DMS153 treated with DMSO at 0.1 percent for 48 hours (cell line): ENCODE data around the gene ANXA6.
"Not testable (repeated sequence)": the region's sequence is repeated elsewhere in the genome, so short reads cannot be mapped to it uniquely, and the experiment has no call there.

Source experiments
- DNase-seq: peaks from one replicate; lab custom pipeline; 2025; ENCODE audit not compliant: unreplicated experiment; lab: John Stamatoyannopoulos, UW

ANXA6 gene

DNA sequence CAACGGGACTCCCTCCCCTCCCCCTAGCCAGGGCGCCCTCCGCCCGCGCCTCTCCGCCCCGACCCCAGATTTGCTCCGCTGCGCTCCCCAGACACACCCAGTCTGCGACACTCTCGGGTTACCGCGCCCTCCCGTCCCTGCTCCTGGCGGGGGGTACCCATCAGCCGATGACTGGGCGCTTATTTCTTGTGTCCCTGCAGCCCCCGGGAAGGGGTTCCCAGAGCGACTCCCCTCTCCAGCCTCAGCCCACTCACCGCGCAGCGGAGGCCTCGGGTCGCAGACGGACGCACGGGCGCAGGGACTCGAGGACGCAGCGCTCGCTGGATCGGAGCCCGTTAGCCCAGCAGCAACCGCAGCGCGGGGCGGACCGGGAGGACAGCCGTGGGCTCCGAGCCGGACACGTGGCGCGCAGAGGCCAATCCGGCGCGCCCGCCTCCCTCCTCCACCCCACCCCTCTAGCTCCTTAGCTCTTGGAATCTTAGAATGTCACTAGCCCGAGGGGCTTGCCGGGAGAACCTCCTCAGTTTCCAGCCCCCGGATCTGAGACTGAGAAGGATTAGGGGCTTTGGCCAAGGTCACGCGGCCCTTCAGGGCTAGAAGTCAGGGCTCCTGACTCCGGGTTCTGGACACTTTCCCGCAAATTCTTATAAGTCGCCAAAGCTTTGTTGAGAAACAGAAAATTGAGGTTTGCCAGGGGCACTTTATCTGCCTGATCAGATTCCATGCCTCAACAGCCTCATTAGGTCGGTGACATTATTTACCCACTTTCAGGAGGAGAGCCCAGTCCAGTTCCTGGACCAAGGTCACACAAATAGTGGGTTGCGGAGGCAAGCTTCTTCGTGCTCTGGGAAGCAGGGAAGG lies at the start of gene ANXA6:
Gene ANXA6, minus strand, starts transcription at position 354 of the 861 bp plus-strand sequence. CDS start 9,878 bp downstream, outside the sequence.
- no peak for DNase-seq

DNA sequence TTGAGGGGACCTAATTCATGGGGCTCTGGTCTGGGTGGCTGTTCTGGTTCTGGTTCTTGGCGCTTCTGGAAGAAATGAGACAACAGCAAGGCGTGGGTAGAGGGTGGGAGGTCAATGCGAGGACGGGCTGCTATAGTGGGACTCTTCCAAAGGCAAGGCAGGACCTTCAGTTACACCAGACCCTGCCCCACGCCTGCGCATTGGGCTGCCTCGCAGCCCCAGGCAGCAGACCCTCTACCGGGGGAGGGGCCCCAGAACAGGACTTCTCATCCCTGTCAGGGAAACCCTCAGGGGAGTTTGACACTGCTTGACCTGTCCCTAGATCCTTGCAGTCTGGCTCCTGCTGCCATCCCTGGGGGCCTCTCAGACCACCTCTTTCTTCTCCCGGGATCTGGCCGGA lies 47.8 kb upstream of the ANXA6 start:
- no peak for DNase-seq

DNA sequence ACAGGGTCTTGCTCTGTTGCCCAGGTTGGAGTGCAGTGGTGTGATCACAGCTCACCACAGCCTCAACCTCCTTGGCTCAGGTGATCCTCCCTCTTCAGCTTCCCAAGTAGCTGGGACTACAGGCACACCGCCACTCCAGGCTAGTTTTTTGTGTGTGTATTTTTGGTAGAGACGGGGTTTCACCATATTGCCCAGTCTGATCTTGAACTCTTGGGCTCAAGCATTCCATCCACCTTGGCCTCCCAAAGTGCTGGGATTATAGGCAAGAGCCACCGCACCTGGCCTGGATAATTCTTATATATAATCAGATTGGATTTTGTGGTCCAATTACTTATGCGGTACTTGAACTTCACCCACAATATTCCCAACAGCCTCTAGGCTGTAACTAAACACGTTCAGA lies 46.5 kb upstream of the ANXA6 start:
- DNase-seq, result no peak

DNA sequence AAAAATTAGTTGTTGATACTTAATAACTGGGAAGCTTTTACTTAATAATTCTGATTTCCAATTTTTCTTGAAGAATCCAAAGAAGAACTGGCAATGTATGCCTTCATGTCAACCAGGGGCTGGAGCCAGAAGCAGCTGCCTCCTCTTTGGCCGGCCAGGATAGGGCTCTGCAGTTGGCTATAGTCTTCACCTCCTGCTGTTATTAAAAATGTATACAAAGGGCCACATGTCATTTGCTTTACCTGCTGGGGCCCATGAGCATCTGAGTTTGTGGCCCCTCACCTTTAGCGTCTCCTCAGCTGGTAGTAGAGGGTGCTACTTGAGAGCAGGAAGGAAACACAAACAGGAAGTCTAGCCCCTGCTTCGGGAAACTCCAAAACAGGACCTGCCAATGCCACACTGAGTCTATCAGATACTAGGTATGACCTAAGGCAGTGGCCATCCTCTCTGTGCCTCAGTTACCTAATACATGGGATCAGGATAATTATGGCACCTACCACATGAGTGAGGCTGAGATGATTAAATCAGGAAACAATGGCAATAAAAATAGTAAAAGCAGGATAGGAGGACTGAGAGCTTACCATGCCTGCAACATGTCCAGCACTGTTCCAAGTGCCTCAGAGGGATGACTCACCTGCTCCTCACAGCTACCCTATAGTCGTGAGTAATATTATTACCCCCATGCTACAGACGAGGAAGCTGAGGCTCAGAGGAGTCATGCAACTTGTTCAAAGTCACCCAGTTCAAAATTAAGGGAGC lies 45.0 kb upstream of the ANXA6 start:
- no peak for DNase-seq

DNA sequence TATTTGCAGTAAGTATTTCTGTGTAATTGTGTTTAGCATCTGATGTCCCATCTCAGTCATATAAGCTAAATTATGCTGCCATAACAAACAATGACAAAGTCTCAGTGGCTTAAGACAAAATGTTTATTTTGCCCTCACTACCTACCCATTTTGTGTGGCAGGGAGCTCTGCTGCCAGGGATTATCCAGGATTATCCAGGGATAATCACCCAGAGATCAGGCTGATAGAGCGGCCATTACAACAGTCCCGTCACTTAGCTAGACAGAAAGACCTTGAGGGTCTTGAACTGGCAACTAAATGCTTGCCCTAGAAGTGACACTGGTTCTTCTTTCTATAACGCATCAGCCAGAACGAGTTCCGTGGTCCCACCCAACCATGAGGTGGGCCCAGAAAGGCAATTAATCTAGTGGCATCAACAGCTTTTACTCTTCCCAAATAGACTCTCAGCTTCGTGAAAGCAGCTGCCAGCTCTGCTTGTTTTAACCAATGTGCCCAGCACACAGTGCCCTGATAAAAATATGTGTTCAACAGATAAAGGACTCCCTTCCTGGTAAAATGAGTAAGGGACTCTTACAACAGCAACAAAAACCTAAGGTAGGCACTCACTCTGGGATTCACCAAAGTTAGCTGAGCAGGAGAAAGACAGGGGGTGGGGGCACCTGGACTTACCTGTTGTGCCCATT lies 43.5 kb upstream of the ANXA6 start:
- DNase-seq, result no peak

DNA sequence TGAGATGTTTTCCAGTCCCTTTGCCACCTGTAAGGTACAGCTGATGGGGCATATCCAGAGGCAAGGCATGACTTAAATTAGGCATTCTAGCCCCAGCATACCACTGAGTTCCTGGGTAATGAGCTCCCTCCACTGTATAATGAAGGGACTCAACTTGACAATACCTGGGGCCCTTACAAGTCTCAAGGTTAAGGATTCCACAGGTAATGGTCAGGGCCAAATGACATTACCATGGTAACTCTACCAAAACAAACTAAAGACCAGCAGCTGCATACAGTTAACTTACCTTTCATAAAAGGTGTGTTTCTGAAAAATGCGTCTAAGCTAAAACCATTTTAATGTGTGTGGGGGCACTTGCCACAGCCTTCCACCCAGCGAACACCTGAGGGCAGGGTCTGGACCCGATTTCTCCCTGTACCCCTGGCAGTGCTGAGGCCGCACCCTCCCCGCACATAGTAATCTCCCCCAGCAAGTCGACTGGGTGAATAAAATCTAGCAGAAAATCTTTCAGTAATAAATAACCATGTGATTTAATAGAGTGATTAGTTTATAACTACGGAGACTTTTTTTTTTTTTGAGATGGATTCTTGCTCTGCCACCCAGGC lies 42.1 kb upstream of the ANXA6 start:
- no peak for DNase-seq

DNA sequence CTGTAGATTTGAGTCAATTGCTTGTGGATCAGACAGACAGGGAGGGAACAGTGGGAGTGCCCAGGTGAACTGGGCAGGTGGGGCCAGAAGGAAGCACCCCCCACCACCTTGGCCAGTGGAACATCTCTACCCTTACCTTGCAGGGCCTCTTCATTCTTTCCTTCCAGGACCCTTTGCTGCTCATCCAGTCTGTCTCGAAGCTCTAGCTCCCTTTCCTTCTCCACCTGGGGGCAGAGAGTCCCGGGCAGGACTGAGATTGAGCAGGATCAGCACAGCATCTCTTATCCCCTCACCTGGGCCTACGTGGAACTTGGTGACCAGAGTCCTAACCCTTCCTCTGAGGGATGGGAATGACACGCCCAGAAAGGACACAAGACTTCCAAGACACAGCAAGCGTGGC lies 41.3 kb upstream of the ANXA6 start:
- no peak for DNase-seq

DNA sequence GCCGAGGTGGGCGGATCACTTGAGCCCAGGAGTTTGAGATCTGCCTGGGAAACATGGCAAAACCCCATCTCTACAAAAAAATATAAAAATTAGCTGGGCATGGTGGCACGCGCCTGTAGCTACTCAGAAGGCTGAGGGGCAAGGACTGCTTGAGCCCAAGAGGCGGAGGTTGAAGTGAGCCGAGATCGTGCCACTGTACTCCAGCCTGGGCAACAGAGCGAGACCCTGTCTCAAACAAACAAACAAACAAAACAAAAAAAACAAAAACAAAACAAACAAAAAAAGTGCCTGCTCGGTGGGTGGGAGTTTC lies 39.7 kb upstream of the ANXA6 start:
- DNase-seq, result not testable (repeated sequence)

DNA sequence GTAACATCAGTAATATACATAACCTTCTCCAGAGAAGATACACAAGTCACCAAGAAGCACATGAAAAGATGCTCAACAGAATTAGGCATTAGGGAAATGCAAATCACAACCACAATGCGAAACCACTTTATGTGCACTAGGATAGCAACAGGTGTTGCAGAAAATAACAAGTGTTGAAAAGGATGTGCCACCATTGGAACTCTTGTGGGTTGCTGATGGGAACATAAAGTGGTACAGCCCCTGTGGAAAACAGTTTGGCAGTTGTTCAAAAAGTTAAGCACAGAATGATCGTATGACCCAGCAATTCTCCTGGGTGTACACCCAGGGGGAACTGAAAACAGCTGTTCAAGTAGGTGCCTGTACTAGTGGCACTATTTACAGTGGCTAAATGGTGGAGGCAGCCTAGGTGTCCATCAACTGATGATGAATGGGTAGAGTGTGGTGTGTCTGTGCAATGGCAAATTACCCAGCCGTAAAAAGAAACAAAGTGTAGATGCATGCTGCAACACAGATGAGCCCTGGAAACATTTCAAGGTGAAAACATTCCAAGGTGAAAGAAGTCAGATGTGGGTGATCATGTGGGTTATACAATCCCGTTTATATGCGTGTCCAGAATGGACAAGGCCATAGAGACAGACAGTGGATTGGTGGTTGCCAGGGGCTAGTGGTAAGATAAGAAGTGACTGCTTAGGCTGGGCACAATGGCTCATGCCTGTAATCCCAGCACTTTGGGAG lies 39.1 kb upstream of the ANXA6 start:
- no peak for DNase-seq

DNA sequence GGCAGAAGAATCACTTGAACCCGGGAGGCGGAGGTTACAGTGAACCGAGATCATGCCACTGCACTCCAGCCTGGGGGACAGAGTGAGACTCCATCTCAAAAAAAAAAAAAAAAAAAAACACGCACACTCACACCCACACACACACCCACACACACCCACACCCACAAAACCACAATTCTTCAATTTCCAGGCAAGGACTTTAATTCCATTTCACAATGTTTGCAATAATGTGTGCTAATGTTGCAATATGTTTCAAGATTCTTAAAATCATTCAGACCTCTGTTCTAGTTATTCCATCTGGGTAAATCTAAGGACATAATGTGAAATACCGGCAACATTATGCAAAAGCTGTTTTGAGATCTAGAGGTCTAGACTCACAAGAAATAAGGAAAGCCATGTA lies 38.0 kb upstream of the ANXA6 start:
- DNase-seq, result no peak

DNA sequence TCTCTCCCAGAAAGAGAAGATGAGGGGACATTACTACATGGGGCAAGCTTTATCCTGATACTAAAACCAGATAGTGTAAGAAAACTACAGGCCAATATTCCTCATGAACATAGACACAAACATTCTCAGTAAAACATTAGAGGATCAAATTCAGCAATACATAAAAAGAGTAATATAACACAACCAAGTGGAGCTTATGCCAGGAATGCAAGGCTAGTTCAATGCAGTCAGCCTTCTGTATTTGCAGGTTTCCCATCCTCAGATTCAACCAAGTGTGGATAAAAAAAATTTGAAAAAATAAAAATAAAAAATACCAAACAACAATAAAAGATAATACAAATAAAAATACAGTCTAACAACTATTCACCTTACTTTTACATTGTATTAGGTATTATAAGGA lies 35.0 kb upstream of the ANXA6 start:
- DNase-seq, result no peak

DNA sequence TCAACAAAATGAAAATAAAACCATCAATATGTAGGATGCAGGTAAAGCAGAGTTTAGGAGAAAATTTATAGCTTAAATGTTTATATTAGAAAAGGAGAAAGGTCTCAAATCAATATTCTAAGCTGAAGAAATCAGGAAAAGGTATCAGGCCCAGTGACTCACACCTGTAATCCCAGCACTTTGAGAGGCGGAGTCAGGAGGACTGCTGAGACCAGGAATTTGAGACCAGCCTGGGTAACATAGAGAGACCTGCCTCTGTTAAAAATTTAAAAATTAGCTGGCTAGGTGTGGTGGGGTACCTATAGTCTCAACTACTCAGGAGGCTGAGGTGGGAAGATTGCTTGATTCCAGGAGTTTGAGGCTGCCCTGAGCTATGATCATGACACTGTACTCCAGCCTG lies 34.1 kb upstream of the ANXA6 start:
- no peak for DNase-seq

DNA sequence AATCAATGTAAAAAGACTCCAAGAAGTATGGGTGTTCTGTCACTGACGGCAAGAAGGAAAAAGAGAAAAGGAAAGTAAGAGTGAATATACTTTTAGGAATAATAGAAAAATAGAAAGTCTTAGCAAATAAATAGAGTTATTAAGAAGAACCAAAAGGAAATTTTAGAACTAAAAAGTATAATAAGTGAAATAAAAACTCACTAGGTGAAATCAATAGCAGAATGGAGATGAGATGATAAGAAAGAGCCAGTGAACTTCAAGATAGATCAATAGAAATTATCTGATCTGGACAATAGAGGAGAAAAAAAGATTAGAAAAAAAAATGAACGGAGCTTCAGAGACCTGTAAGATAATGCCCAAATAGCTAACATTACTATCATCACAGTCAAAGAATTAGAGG lies 31.6 kb upstream of the ANXA6 start:
- DNase-seq, result no peak

DNA sequence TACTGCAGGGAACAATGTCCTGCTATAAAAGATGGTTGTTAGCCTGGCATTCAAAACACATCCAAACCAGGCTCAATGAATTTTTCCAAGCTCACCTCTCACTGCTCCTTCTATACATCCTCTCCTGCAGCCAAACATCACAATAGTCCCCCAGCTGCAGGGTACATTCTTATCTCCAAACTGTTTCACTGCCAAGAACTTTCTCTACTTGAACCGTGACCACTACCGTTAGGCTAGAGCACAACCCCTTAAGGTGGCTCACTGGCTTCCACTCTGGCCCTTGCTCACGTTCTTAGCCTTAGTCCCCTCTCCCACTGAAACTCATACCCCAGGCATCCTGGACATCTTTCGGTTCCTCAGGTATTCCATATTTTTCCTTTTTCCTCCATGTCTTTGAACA lies 29.0 kb upstream of the ANXA6 start:
- no peak for DNase-seq

DNA sequence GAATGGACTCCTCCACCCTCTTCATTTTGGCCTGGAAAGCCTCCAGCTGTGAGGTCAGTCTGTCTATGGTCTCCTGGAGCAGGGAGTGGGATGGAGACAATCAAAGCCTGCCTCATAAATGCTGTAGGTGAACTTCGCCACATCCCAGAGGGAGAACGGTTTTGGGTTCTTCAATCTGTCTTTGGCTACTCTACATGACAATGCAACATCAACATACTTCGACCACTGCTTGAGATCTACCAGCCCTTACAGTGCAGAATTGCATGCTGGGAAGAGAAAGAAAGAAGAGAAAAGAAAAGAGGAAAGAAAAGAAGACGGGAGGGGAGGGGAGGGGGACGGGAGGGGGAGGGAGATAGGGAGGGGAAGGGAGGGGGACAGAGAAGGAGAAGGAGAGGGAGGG lies 28.5 kb upstream of the ANXA6 start:
- no peak for DNase-seq

DNA sequence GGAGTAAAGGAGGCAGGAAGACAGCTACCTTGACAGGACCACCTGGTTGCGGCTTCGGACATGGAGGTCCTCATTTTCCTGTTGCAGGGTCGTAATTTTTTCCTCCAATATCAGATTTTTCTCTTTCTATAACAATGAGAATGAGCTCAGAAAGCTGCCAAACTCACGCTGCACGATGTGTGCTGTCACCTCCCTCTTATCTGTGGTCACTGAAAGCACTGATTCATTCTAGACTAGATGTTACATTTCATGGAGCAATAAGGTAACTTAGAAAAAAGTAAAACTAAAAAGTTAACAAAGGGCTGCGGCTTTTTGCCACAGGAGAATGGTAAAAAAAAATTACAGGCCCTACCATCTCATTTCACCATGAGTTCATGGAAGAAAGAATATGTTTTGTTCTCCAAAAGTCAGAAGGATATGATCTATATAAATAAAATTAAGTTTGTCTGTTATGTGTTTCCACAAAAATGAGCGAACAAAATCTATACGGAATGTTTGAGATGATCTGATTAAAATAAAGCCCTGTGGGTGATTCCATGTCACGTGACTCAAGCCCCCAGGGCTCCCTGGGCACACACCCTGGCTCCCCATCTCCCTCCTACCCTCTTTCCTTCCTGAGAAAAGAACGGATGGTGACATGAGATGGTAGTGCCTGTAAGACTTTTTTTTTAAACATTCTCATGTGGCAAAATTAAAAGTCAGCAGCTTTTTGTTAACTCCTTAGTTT lies 26.9 kb upstream of the ANXA6 start:
- no peak for DNase-seq

DNA sequence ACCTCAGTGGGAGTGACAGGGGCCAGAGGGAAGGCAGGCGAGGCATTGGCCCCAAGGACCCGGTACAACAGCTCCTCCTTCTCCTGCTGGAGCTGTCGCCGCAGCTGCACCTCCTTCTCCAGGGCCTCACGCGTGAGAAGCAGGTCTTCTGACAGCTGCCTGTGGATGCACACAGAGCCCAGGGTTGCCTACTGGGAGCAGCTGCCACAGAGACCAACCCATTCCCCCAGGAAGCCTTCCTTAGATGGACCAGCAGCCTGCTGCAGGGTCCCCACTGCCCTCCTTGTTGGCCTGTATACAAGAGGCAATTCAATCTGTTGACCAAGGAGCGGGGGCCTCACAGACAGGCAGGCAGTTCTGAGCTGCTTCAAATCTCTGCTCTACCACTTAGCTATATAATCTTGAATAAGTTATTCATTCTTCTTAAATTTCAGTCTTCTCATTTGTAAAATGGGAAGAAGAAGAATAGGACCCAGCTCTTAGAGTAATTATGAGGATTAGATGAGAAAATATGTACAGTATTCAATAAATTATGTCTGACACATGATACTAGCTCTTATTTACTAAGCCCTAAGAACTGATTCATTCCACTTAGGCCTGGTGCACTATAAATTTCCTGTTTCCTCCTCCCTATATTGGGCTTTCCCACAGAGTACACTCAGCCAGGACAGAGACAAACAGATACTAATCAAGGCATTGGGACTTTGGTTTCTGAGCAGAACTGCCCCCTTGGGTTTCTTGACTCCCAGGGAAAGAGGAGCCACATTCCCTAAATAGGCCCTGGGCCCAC lies 26.1 kb upstream of the ANXA6 start:
- DNase-seq, result no peak

DNA sequence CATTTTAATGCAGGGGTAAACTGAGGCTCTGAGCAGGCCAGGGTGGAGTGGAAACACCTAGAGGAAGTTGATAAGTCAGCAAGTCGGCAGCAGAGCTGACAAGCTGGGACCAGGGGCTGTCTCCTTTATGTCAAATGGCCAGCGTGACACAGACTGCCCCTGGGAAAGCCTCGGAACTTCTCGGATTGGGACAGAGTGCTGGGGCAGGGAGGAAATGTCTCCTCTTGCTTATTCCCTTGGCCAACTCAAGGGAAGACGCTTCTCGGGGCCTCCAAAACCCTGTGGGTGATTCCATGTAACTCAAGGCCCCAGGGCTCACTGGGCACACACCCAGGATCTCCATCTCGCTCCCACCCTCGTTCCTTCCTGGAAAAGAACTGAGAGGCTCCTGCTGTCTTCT lies 25.4 kb upstream of the ANXA6 start:
- DNase-seq, result no peak

DNA sequence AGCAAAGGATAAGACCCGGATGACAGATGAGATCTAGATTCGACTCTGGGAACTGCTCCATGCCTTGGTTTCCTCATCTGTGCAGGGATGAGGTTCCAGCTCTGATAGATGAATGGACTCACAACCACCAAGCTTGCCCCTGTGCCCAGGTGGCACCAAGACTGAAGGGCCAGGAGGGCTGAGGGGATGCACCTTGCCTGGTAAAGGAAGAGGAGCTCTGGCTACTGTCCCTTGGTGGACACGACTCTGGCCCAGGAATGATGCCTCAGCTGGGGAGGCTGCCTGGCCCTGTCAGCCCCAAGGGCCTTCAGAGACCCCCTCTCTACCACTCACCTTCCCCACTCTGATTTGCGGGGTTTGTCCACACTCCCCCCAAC lies 24.9 kb upstream of the ANXA6 start:
- DNase-seq, result no peak
